Measurements from ENCODE around the gene DLG2. TPM values are rescaled to one million over a fixed set of nuclear protein-coding genes. Genes with fewer than 3 reads are reported as not detected.

Gene DLG2
- total RNA-seq, 1 donor from 2014 or later, result 1.8 TPM

DNA sequence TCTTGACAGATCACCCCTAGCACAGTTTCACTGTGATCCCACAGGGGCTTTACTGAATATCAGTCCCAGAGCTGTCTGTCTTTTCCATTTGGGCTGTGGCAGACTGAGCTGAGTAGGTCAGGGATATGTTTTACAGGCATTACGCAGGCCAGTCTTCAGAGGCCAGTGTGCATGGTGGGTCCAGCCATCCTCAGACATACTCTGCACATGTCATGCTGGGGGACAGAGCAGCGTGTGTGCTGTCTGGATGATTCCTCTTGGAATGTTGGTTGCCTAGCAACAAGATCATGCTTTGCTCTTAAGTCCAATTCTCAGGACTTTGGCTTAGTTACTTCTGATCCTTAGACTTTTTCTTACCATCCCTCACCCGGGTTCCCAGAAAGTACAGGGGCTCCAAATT, 736.5 kb downstream of the DLG2 start:
- FAIRE-seq (no peak), DNase-seq (ENCODE audit: low read depth) (peak; percentile 39)

DNA sequence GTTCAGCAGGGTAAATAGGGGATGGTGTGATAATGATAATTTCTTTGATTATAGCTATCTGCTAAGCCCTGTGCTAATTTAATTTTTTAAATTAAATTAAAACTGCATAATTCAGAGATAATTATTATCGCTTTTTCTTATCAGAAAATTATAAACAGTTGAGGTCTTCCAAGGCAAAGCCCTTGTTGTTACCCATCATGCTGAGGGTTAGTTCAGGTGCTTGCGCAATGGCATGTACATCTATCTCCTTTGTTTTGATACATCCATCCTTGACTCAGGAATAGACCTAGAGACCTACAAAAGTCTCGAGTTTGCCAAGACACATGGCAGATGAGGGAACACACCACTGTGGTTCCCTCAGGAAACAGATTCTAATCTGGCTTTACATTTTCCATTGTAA, 737.6 kb downstream of the DLG2 start:
- Histone ChIP-seq H3K9ac (ENCODE audit: low read length) (no peak overlapping the region), H3K4me1 (ENCODE audit: insufficient read depth, low read length) (no peaks in the 10 kb centered on the region), H3K4me3 (ENCODE audit: insufficient read depth, low read depth, low read length) (no peak overlapping the region), H3K79me2 (ENCODE audit: insufficient read depth, low read length) (no peaks in the 10 kb centered on the region), H2AFZ (ENCODE audit: low read depth, low read length) (no peak overlapping the region), H3K9me3 (ENCODE audit: insufficient read depth, low read depth, low read length) (no peaks in the 10 kb centered on the region), H3K4me2 (ENCODE audit: low read length) (no peak overlapping the region), H3K36me3 (ENCODE audit: insufficient read depth, low read length) (no peaks in the 10 kb centered on the region), H3K27ac (ENCODE audit: low read depth, low read length) (no peak overlapping the region), H4K20me1 (ENCODE audit: insufficient read depth, low read length) (no peaks in the 10 kb centered on the region), H3K27me3 (ENCODE audit: insufficient read depth, low read length) (no peaks in the 10 kb centered on the region)
- H3K4me3 Mint-ChIP-seq (ENCODE audit: unreplicated experiment), result no peak overlapping the region
- H3K27me3 Mint-ChIP-seq (ENCODE audit: low read depth, unreplicated experiment), result no peaks in the 10 kb centered on the region
- no peak overlapping the region for H3K27ac Mint-ChIP-seq (ENCODE audit: unreplicated experiment)
- DNase-seq (ENCODE audit: low read depth) (no peak), FAIRE-seq (no peak)
- TF ChIP-seq, protein P1, sequence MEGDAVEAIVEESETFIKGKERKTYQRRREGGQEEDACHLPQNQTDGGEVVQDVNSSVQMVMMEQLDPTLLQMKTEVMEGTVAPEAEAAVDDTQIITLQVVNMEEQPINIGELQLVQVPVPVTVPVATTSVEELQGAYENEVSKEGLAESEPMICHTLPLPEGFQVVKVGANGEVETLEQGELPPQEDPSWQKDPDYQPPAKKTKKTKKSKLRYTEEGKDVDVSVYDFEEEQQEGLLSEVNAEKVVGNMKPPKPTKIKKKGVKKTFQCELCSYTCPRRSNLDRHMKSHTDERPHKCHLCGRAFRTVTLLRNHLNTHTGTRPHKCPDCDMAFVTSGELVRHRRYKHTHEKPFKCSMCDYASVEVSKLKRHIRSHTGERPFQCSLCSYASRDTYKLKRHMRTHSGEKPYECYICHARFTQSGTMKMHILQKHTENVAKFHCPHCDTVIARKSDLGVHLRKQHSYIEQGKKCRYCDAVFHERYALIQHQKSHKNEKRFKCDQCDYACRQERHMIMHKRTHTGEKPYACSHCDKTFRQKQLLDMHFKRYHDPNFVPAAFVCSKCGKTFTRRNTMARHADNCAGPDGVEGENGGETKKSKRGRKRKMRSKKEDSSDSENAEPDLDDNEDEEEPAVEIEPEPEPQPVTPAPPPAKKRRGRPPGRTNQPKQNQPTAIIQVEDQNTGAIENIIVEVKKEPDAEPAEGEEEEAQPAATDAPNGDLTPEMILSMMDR (IDR thresholded peaks at IDR 0.05; ENCODE audit: insufficient read depth, low read depth, low read length), result no peak
- no peak for TF ChIP-seq EZH2 (IDR thresholded peaks at IDR 0.05; ENCODE audit: insufficient read depth, low read length)
- H3K36me3 Mint-ChIP-seq (ENCODE audit: low read depth, unreplicated experiment), result no peaks in the 10 kb centered on the region
- peaks cover 16% of the 10 kb centered on the region for H3K4me1 Mint-ChIP-seq (ENCODE audit: low read depth, unreplicated experiment)
- H3K9me3 Mint-ChIP-seq (ENCODE audit: unreplicated experiment), result no peaks in the 10 kb centered on the region

More for the DNA sequence above, 736.5 kb downstream of the DLG2 start:
- no peaks in the 10 kb centered on the region for H3K4me1 ChIP-seq (ENCODE audit: insufficient read depth, low read length)
- H2AFZ ChIP-seq (ENCODE audit: low read depth, low read length), result no peak overlapping the region
- no peak overlapping the region for H3K4me2 ChIP-seq (ENCODE audit: low read length)
- H3K27ac Mint-ChIP-seq (ENCODE audit: unreplicated experiment), result peak overlapping the region; percentile 81
- H3K9me3 ChIP-seq (ENCODE audit: insufficient read depth, low read depth, low read length), result no peaks in the 10 kb centered on the region
- no peak overlapping the region for H3K9ac ChIP-seq (ENCODE audit: low read length)
- no peak for TF ChIP-seq EZH2 (IDR thresholded peaks at IDR 0.05; ENCODE audit: insufficient read depth, low read length)
- TF ChIP-seq, protein P1 (IDR thresholded peaks at IDR 0.05; ENCODE audit: insufficient read depth, low read depth, low read length), result no peak
- no peaks in the 10 kb centered on the region for H3K27me3 Mint-ChIP-seq (ENCODE audit: low read depth, unreplicated experiment)
- H4K20me1 ChIP-seq (ENCODE audit: insufficient read depth, low read length), result no peaks in the 10 kb centered on the region
- H3K27ac ChIP-seq (ENCODE audit: low read depth, low read length), result no peak overlapping the region
- H3K79me2 ChIP-seq (ENCODE audit: insufficient read depth, low read length), result no peaks in the 10 kb centered on the region
- no peak overlapping the region for H3K4me3 Mint-ChIP-seq (ENCODE audit: unreplicated experiment)
- H3K4me1 Mint-ChIP-seq (ENCODE audit: low read depth, unreplicated experiment), result peaks cover 16% of the 10 kb centered on the region
- H3K9me3 Mint-ChIP-seq (ENCODE audit: unreplicated experiment), result no peaks in the 10 kb centered on the region
- no peaks in the 10 kb centered on the region for H3K36me3 Mint-ChIP-seq (ENCODE audit: low read depth, unreplicated experiment)
- H3K4me3 ChIP-seq (ENCODE audit: insufficient read depth, low read depth, low read length), result no peak overlapping the region
- H3K36me3 ChIP-seq (ENCODE audit: insufficient read depth, low read length), result no peaks in the 10 kb centered on the region
- H3K27me3 ChIP-seq (ENCODE audit: insufficient read depth, low read length), result no peaks in the 10 kb centered on the region

DNA sequence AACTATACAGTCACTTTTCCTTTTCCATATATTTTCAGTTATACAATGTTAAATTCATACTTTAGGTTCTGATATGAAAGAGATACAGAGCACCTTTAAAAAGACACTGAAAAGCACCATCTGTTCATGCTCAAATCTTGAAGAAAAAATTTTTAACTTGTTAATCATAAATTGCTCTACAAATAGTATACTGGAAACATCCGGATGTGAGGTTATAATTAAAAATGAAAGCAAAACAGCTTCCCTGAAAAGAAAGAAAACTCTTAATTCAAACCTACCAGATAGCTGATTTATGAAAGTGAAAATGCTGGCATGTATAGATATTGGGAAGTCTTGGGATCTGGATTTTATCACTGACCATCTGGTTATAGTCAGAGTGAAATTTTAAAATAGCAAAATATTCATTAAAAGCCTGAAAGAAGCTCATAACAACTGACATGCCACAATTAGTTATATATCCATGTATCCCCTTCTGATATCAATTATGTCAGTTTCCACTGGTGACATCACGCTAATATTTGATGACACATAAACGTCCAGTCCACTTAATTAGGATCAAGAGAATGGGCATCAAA, 740.0 kb downstream of the DLG2 start:
- H3K27ac ChIP-seq (ENCODE audit: low read depth, low read length), result no peak overlapping the region
- no peak for DNase-seq (ENCODE audit: low read depth)
- H3K4me1 Mint-ChIP-seq (ENCODE audit: low read depth, unreplicated experiment), result peaks cover 16% of the 10 kb centered on the region
- no peak overlapping the region for H3K9ac ChIP-seq (ENCODE audit: low read length)
- no peaks in the 10 kb centered on the region for H3K79me2 ChIP-seq (ENCODE audit: insufficient read depth, low read length)
- H3K36me3 ChIP-seq (ENCODE audit: insufficient read depth, low read length), result no peaks in the 10 kb centered on the region
- H2AFZ ChIP-seq (ENCODE audit: low read depth, low read length), result no peak overlapping the region
- H4K20me1 ChIP-seq (ENCODE audit: insufficient read depth, low read length), result no peaks in the 10 kb centered on the region
- H3K9me3 Mint-ChIP-seq (ENCODE audit: unreplicated experiment), result no peaks in the 10 kb centered on the region
- no peaks in the 10 kb centered on the region for H3K27me3 Mint-ChIP-seq (ENCODE audit: low read depth, unreplicated experiment)
- no peak overlapping the region for H3K27ac Mint-ChIP-seq (ENCODE audit: unreplicated experiment)
- no peak overlapping the region for H3K4me3 ChIP-seq (ENCODE audit: insufficient read depth, low read depth, low read length)
- FAIRE-seq, result peak; percentile 17
- no peaks in the 10 kb centered on the region for H3K9me3 ChIP-seq (ENCODE audit: insufficient read depth, low read depth, low read length)
- H3K4me1 ChIP-seq (ENCODE audit: insufficient read depth, low read length), result no peaks in the 10 kb centered on the region
- no peak overlapping the region for H3K4me3 Mint-ChIP-seq (ENCODE audit: unreplicated experiment)
- H3K27me3 ChIP-seq (ENCODE audit: insufficient read depth, low read length), result no peaks in the 10 kb centered on the region
- H3K4me2 ChIP-seq (ENCODE audit: low read length), result peak overlapping the region; percentile 44
- no peaks in the 10 kb centered on the region for H3K36me3 Mint-ChIP-seq (ENCODE audit: low read depth, unreplicated experiment)
- TF ChIP-seq EZH2 (IDR thresholded peaks at IDR 0.05; ENCODE audit: insufficient read depth, low read length), result no peak
- TF ChIP-seq, protein P1 (IDR thresholded peaks at IDR 0.05; ENCODE audit: insufficient read depth, low read depth, low read length), result no peak
